ENCODE results near the gene GADL1. TPM values are rescaled to one million over a fixed set of nuclear protein-coding genes. Genes with fewer than 3 reads are reported as not detected.
A peak's percentile ranks its signal among the peaks of the same experiment; 100 is the strongest.

The GADL1 gene
- total RNA-seq, 2 donors from 2014 or later, result not detected

- no peak for DNase-seq
- H3K4me3 Mint-ChIP-seq, result no peak overlapping the region
- peaks cover 52% of the 10 kb centered on the region for H3K27me3 Mint-ChIP-seq
- no peak overlapping the region for H3K27ac Mint-ChIP-seq
- peaks cover 1% of the 10 kb centered on the region for H3K4me1 Mint-ChIP-seq
- peaks cover 2% of the 10 kb centered on the region for H3K36me3 Mint-ChIP-seq (ENCODE audit: low read depth)
- no peaks in the 10 kb centered on the region for H3K9me3 ChIP-seq (ENCODE audit: control insufficient read depth, low read length, poor library complexity, severe bottlenecking)
- ATAC-seq, result no peak
Measured at GRCh38 chr3:30777426-30778113, 116.9 kb downstream of the GADL1 start.

- no peaks in the 10 kb centered on the region for H3K9me3 ChIP-seq (ENCODE audit: control insufficient read depth, low read length, poor library complexity, severe bottlenecking)
- ATAC-seq, result no peak
- Mint-ChIP-seq H3K36me3 (ENCODE audit: low read depth) (peaks cover 2% of the 10 kb centered on the region), H3K27ac (no peak overlapping the region), H3K4me3 (no peak overlapping the region), H3K4me1 (no peaks in the 10 kb centered on the region), H3K27me3 (peaks cover 45% of the 10 kb centered on the region)
- DNase-seq, result no peak
Measured at GRCh38 chr3:30776186-30776815, 118.2 kb downstream of the GADL1 start.

- ATAC-seq, result no peak
- no peak for DNase-seq
- peaks cover 34% of the 10 kb centered on the region for H3K27me3 Mint-ChIP-seq
- peaks cover 2% of the 10 kb centered on the region for H3K36me3 Mint-ChIP-seq (ENCODE audit: low read depth)
- H3K9me3 ChIP-seq (ENCODE audit: control insufficient read depth, low read length, poor library complexity, severe bottlenecking), result no peaks in the 10 kb centered on the region
- H3K4me1 Mint-ChIP-seq, result no peaks in the 10 kb centered on the region
- H3K4me3 Mint-ChIP-seq, result no peak overlapping the region
- no peak overlapping the region for H3K27ac Mint-ChIP-seq
Measured at GRCh38 chr3:30775040-30775439, 119.4 kb downstream of the GADL1 start.

GRCh38 chr3:30774062-30774461 lies 120.4 kb downstream of the GADL1 start:
- no peaks in the 10 kb centered on the region for H3K9me3 ChIP-seq (ENCODE audit: control insufficient read depth, low read length, poor library complexity, severe bottlenecking)
- peaks cover 32% of the 10 kb centered on the region for H3K27me3 Mint-ChIP-seq
- no peaks in the 10 kb centered on the region for H3K4me1 Mint-ChIP-seq
- ATAC-seq (no peak), DNase-seq (no peak)
- no peak overlapping the region for H3K4me3 Mint-ChIP-seq
- H3K36me3 Mint-ChIP-seq (ENCODE audit: low read depth), result peaks cover 2% of the 10 kb centered on the region
- no peak overlapping the region for H3K27ac Mint-ChIP-seq

GRCh38 chr3:30770387-30770786 lies 124.1 kb downstream of the GADL1 start:
- no peak for ATAC-seq

GRCh38 chr3:30768703-30769550 lies 125.5 kb downstream of the GADL1 start:
- peak; percentile 35 to 58 (median 43) for DNase-seq
- Mint-ChIP-seq H3K4me1 (peaks cover 2% of the 10 kb centered on the region), H3K27ac (no peak overlapping the region), H3K4me3 (no peak overlapping the region), H3K36me3 (ENCODE audit: low read depth) (no peaks in the 10 kb centered on the region), H3K27me3 (peaks cover 36% of the 10 kb centered on the region)
- no peaks in the 10 kb centered on the region for H3K9me3 ChIP-seq (ENCODE audit: control insufficient read depth, low read length, poor library complexity, severe bottlenecking)
- peak; percentile 32 for ATAC-seq

More at GRCh38 chr3:30770387-30770786, 124.1 kb downstream of the GADL1 start:
- no peak overlapping the region for H3K4me3 Mint-ChIP-seq
- H3K4me1 Mint-ChIP-seq, result no peaks in the 10 kb centered on the region
- H3K9me3 ChIP-seq (ENCODE audit: control insufficient read depth, low read length, poor library complexity, severe bottlenecking), result no peaks in the 10 kb centered on the region
- no peak overlapping the region for H3K27ac Mint-ChIP-seq
- DNase-seq, result no peak
- H3K27me3 Mint-ChIP-seq, result peaks cover 33% of the 10 kb centered on the region
- H3K36me3 Mint-ChIP-seq (ENCODE audit: low read depth), result peaks cover 2% of the 10 kb centered on the region

- H3K4me3 Mint-ChIP-seq, result no peak overlapping the region
- no peak for DNase-seq
- H3K27me3 Mint-ChIP-seq, result peaks cover 36% of the 10 kb centered on the region
- H3K4me1 Mint-ChIP-seq, result peaks cover 2% of the 10 kb centered on the region
- no peak for ATAC-seq
- no peaks in the 10 kb centered on the region for H3K36me3 Mint-ChIP-seq (ENCODE audit: low read depth)
- no peaks in the 10 kb centered on the region for H3K9me3 ChIP-seq (ENCODE audit: control insufficient read depth, low read length, poor library complexity, severe bottlenecking)
- H3K27ac Mint-ChIP-seq, result no peak overlapping the region
Measured at GRCh38 chr3:30768046-30768445, 126.4 kb downstream of the GADL1 start.

GRCh38 chr3:30766522-30766921 lies 127.9 kb downstream of the GADL1 start:
- Mint-ChIP-seq H3K27ac (no peak overlapping the region), H3K36me3 (ENCODE audit: low read depth) (no peaks in the 10 kb centered on the region), H3K27me3 (peaks cover 36% of the 10 kb centered on the region), H3K4me1 (peaks cover 2% of the 10 kb centered on the region), H3K4me3 (no peak overlapping the region)
- DNase-seq, result no peak
- no peak for ATAC-seq
- H3K9me3 ChIP-seq (ENCODE audit: control insufficient read depth, low read length, poor library complexity, severe bottlenecking), result no peaks in the 10 kb centered on the region

GRCh38 chr3:30764891-30765290 lies 129.6 kb downstream of the GADL1 start:
- peaks cover 2% of the 10 kb centered on the region for H3K36me3 Mint-ChIP-seq (ENCODE audit: low read depth)
- peaks cover 46% of the 10 kb centered on the region for H3K27me3 Mint-ChIP-seq
- H3K4me1 Mint-ChIP-seq, result peaks cover 2% of the 10 kb centered on the region
- no peak for ATAC-seq
- no peak for DNase-seq
- H3K27ac Mint-ChIP-seq, result no peak overlapping the region
- no peaks in the 10 kb centered on the region for H3K9me3 ChIP-seq (ENCODE audit: control insufficient read depth, low read length, poor library complexity, severe bottlenecking)
- H3K4me3 Mint-ChIP-seq, result no peak overlapping the region

GRCh38 chr3:30764281-30764680 lies 130.2 kb downstream of the GADL1 start:
- H3K27me3 Mint-ChIP-seq, result peaks cover 47% of the 10 kb centered on the region
- H3K4me1 Mint-ChIP-seq, result peaks cover 2% of the 10 kb centered on the region
- no peak overlapping the region for H3K4me3 Mint-ChIP-seq
- no peaks in the 10 kb centered on the region for H3K9me3 ChIP-seq (ENCODE audit: control insufficient read depth, low read length, poor library complexity, severe bottlenecking)
- ATAC-seq (no peak), DNase-seq (no peak)
- H3K27ac Mint-ChIP-seq, result no peak overlapping the region
- H3K36me3 Mint-ChIP-seq (ENCODE audit: low read depth), result peaks cover 2% of the 10 kb centered on the region

GRCh38 chr3:30761374-30761773 lies 133.1 kb downstream of the GADL1 start:
- Mint-ChIP-seq H3K4me3 (no peak overlapping the region), H3K4me1 (peaks cover 2% of the 10 kb centered on the region), H3K27ac (no peak overlapping the region), H3K27me3 (peaks cover 53% of the 10 kb centered on the region), H3K36me3 (ENCODE audit: low read depth) (peaks cover 2% of the 10 kb centered on the region)
- no peak for ATAC-seq
- H3K9me3 ChIP-seq (ENCODE audit: control insufficient read depth, low read length, poor library complexity, severe bottlenecking), result no peaks in the 10 kb centered on the region
- DNase-seq, result no peak

- H3K27me3 Mint-ChIP-seq, result peaks cover 47% of the 10 kb centered on the region
- H3K36me3 Mint-ChIP-seq (ENCODE audit: low read depth), result peaks cover 2% of the 10 kb centered on the region
- no peak for ATAC-seq
- H3K4me1 Mint-ChIP-seq, result peaks cover 2% of the 10 kb centered on the region
- H3K27ac Mint-ChIP-seq, result no peak overlapping the region
- H3K4me3 Mint-ChIP-seq, result no peak overlapping the region
- no peak for DNase-seq
- no peaks in the 10 kb centered on the region for H3K9me3 ChIP-seq (ENCODE audit: control insufficient read depth, low read length, poor library complexity, severe bottlenecking)
Measured at GRCh38 chr3:30760737-30761136, 133.7 kb downstream of the GADL1 start.

GRCh38 chr3:30760040-30760695 lies 134.3 kb downstream of the GADL1 start:
- no peak for ATAC-seq

More at GRCh38 chr3:30760040-30760695, 134.3 kb downstream of the GADL1 start:
- Mint-ChIP-seq H3K4me3 (no peak overlapping the region), H3K27ac (no peak overlapping the region), H3K4me1 (peaks cover 2% of the 10 kb centered on the region), H3K27me3 (peaks cover 45% of the 10 kb centered on the region), H3K36me3 (ENCODE audit: low read depth) (peaks cover 2% of the 10 kb centered on the region)
- no peak for DNase-seq
- no peaks in the 10 kb centered on the region for H3K9me3 ChIP-seq (ENCODE audit: control insufficient read depth, low read length, poor library complexity, severe bottlenecking)
